ENCODE results near the gene PRODH. TPM values are rescaled to one million over a fixed set of nuclear protein-coding genes. Genes with fewer than 3 reads are reported as not detected.

PRODH gene
- total and polyA plus RNA-seq, 12 donors: 1.2 to 23.7 (median 6.4) TPM

- no peaks in the 10 kb centered on the region for H3K36me3 ChIP-seq
- no peaks in the 10 kb centered on the region for H3K27me3 ChIP-seq
- DNase-seq: no peak
- H3K27ac ChIP-seq: no peak overlapping the region
- intact Hi-C loops (cut with DNase I): no loop called here
- TF ChIP-seq, protein P1, sequence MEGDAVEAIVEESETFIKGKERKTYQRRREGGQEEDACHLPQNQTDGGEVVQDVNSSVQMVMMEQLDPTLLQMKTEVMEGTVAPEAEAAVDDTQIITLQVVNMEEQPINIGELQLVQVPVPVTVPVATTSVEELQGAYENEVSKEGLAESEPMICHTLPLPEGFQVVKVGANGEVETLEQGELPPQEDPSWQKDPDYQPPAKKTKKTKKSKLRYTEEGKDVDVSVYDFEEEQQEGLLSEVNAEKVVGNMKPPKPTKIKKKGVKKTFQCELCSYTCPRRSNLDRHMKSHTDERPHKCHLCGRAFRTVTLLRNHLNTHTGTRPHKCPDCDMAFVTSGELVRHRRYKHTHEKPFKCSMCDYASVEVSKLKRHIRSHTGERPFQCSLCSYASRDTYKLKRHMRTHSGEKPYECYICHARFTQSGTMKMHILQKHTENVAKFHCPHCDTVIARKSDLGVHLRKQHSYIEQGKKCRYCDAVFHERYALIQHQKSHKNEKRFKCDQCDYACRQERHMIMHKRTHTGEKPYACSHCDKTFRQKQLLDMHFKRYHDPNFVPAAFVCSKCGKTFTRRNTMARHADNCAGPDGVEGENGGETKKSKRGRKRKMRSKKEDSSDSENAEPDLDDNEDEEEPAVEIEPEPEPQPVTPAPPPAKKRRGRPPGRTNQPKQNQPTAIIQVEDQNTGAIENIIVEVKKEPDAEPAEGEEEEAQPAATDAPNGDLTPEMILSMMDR (IDR thresholded peaks at IDR 0.05): no peak
- no peak for ATAC-seq
- no peak overlapping the region for H3K4me3 ChIP-seq
- no CpG with 5 or more reads among the region's 7 CpGs for WGBS, 2 donors
- H3K4me1 ChIP-seq: no peaks in the 10 kb centered on the region
- H3K9me3 ChIP-seq: no peaks in the 10 kb centered on the region
These were observed 2.2 kb downstream of the PRODH start for GRCh38 chr22:18933914-18934313.

GRCh38 chr22:18931905-18932652 lies 4.0 kb downstream of the PRODH start:
- no CpG with 5 or more reads among the region's 16 CpGs for WGBS, 2 donors
- DNase-seq (no peak), ATAC-seq (no peak)
- H3K4me3 ChIP-seq: no peak overlapping the region
- H3K36me3 ChIP-seq: no peaks in the 10 kb centered on the region
- no peak overlapping the region for H3K27ac ChIP-seq
- TF ChIP-seq, protein P1 (IDR thresholded peaks at IDR 0.05): no peak
- no peaks in the 10 kb centered on the region for H3K27me3 ChIP-seq
- no peaks in the 10 kb centered on the region for H3K4me1 ChIP-seq
- H3K9me3 ChIP-seq: no peaks in the 10 kb centered on the region
- intact Hi-C loops (cut with DNase I): no loop called here

- no peaks in the 10 kb centered on the region for H3K36me3 ChIP-seq
- DNase-seq: no peak
- TF ChIP-seq, protein P1 (IDR thresholded peaks at IDR 0.05): no peak
- ATAC-seq: peak; percentile 89 to 97 (median 94)
- no peak overlapping the region for H3K4me3 ChIP-seq
- H3K4me1 ChIP-seq: no peaks in the 10 kb centered on the region
- 17 to 18% methylated on average over 1 of the region's 5 CpGs for WGBS, 2 donors
- peak overlapping the region in 1 of 10 donors; percentile 53 for H3K27ac ChIP-seq
- no peaks in the 10 kb centered on the region for H3K27me3 ChIP-seq
- intact Hi-C loops (cut with DNase I): no loop called here
- no peaks in the 10 kb centered on the region for H3K9me3 ChIP-seq
These were observed 6.6 kb downstream of the PRODH start for GRCh38 chr22:18929459-18929858.

DNA sequence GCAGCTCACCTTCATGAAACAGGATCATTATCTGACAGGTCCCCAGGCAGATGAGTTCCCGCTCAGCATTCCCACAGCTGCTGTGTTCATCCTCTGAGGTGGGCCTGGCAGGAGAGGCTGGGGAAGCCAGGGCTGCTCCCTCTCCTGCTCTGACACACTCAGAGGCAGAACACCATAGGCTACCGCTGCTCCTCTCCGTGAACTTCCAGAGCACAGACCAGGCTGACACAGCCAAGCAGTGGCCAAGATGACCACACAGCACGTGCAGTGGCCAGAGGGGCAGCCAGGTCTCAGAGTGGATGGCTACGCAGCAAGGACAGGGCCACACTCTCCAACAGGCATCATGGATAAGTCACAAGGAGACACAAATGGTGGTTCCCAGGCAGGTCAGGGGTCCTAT lies 8.5 kb downstream of the PRODH start:
- Histone ChIP-seq H3K36me3 (no peaks in the 10 kb centered on the region), H3K9me3 (no peaks in the 10 kb centered on the region), H3K27ac (no peak overlapping the region), H3K4me1 (no peaks in the 10 kb centered on the region), H3K4me3 (no peak overlapping the region), H3K27me3 (no peaks in the 10 kb centered on the region)
- intact Hi-C loops (cut with DNase I): no loop called here
- TF ChIP-seq, protein P1 (IDR thresholded peaks at IDR 0.05): no peak
- no CpG with 5 or more reads among the region's 5 CpGs for WGBS, 2 donors
- DNase-seq (no peak), ATAC-seq (no peak)
